AG09319 (cell line): ENCODE measurements around the gene SLC25A11.

Source experiments
- DNase-seq: peaks from one replicate; pipeline ENCODE4 v3.0.0-alpha.2; 2010; ENCODE audit warnings: low read depth; ENCODE audit errors: extremely low read depth
- TF ChIP-seq, protein P1 (sequence below): IDR thresholded peaks from 2 replicates; pipeline ENCODE4 v1.5.1; 2011; ENCODE audit warnings: low read depth, mild to moderate bottlenecking, inconsistent platforms, low read length, moderate library complexity

The SLC25A11 gene

GRCh38 chr17:4950746-4951204 lies 10.9 kb upstream of the SLC25A11 start, which contains the start of gene ENO3:
TSS of gene ENO3 (plus strand) at chr17:4951119. CDS start at chr17:4951830, 711 bp downstream.
- no peak for DNase-seq

DNA sequence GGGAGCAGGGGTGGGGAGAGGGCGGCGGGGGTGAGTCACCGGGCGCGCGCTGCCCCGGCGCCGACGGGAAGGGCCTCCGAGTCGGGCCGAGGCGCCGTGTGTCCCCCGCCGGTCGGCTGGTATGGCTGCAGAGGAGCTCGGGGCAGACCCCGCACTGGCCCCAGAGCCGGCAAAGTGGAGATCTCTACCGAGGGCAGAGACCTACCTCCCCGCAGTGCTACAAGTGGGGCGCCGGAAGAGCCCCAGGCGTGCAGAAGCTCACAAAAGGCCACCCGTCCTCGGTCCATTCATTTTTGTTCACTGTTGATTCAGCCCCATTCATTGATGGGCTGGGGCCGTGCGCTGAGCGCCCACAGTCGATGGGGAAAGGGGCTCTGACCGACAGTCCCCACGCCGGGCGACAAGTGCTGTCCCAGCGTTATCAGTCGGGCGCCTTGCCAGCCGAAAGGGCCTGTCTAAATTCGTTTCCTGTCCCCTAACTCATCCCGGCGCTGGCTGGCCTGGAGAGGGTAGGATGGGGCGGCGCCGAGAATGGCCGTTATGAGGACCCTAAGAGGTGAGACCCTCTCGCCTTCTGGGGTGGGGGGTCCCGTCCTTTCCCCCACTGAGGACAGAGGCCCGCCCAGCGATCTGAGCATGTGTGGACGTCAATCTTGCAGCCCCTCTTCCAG lies 10.4 kb upstream of the SLC25A11 start:
- TF ChIP-seq, protein P1, sequence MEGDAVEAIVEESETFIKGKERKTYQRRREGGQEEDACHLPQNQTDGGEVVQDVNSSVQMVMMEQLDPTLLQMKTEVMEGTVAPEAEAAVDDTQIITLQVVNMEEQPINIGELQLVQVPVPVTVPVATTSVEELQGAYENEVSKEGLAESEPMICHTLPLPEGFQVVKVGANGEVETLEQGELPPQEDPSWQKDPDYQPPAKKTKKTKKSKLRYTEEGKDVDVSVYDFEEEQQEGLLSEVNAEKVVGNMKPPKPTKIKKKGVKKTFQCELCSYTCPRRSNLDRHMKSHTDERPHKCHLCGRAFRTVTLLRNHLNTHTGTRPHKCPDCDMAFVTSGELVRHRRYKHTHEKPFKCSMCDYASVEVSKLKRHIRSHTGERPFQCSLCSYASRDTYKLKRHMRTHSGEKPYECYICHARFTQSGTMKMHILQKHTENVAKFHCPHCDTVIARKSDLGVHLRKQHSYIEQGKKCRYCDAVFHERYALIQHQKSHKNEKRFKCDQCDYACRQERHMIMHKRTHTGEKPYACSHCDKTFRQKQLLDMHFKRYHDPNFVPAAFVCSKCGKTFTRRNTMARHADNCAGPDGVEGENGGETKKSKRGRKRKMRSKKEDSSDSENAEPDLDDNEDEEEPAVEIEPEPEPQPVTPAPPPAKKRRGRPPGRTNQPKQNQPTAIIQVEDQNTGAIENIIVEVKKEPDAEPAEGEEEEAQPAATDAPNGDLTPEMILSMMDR, result no peak
- no peak for DNase-seq

More at GRCh38 chr17:4950746-4951204, 10.9 kb upstream of the SLC25A11 start, which contains the start of gene ENO3:
- TF ChIP-seq, protein P1, result no peak

GRCh38 chr17:4949321-4950074 lies 9.7 kb upstream of the SLC25A11 start:
- TF ChIP-seq, protein P1, result no peak
- no peak for DNase-seq

DNA sequence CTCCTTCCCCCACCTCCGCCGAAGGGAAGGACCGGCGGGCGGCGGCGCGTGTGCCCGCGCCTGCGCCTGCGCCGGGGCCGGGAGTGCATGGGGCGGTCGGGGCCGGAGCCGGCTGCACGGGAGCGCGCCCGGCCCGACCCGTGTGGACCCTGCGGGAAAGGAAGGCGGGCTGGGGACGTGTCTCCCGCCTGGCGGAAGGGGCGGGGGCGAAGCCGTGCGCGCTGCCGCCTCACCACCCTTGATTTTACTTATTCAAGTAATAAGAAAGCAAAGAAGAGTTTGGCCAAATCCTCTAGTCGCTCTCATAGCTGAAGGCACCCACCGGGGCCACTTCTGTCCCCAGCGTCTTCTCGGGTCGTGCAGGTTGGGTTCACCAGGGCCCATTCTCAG lies 9.1 kb upstream of the SLC25A11 start:
- TF ChIP-seq, protein P1, result no peak
- peak; percentile 75 for DNase-seq

GRCh38 chr17:4948166-4948930 lies 8.5 kb upstream of the SLC25A11 start, which contains the start of gene PFN1:
TSS of gene PFN1 (minus strand) at chr17:4948530. CDS start at chr17:4948394, 136 bp downstream.
- peak; percentile 87 for DNase-seq
- TF ChIP-seq, protein P1, result no peak

DNA sequence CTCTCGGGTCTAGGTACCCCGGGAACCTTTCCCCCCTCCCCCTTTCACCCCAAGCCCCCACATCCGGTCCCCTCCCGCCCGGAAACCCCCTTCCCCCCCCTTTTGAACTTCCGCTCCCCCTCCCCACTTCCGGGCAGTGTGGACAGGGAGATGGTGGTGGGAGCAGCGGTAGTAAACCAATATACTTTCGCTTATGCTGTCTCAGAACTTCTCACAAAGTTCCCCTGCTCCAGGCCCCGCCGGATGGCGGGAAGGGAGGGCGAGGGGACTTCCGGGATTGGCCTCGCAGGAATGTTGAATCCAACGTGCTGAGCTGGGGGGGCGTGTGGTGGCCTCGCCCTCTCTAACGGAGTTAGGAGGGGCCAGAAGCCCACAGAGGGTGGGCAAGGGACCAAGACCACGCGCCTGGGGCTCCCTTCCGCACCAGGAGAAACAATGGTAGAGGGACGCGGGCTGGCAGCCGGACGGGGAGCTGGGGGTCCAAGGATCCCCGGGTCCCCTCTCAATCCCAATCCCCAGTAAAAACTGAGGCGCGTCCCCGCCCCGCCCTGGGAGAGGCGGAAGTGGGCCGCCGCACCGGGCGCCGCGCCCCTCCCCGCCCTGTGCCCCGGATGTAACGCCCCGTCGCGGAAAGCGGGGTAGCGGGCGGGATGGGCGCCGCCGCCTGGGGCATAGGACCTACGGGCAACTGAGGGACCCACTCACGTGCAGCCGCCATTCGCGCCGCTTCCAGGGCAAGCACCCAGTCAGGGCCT lies 7.7 kb upstream of the SLC25A11 start:
- DNase-seq, result no peak
- TF ChIP-seq, protein P1, result no peak
